ENCODE data around the gene SPATA31D4.

DNA sequence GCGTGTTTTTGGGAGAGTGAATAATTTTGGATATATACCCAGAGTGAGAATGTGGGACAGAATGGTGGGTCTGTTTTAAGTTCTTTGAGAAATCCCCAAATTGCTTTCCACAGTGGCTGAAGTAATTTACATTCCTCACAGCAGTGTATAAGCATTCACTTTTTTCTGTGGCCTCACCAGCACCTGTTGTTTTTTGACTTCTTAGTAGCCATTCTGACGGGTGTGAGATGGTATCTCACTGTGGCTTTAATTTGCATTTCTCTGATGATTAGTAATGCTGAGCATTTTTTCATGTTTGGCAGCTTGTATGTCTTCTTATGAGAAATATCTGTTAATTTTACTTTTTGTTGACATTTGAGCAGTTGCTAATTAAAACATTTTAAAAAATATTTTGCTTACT lies 51.0 kb downstream of the SPATA31D4 start:
- TF ChIP-seq, protein P1, sequence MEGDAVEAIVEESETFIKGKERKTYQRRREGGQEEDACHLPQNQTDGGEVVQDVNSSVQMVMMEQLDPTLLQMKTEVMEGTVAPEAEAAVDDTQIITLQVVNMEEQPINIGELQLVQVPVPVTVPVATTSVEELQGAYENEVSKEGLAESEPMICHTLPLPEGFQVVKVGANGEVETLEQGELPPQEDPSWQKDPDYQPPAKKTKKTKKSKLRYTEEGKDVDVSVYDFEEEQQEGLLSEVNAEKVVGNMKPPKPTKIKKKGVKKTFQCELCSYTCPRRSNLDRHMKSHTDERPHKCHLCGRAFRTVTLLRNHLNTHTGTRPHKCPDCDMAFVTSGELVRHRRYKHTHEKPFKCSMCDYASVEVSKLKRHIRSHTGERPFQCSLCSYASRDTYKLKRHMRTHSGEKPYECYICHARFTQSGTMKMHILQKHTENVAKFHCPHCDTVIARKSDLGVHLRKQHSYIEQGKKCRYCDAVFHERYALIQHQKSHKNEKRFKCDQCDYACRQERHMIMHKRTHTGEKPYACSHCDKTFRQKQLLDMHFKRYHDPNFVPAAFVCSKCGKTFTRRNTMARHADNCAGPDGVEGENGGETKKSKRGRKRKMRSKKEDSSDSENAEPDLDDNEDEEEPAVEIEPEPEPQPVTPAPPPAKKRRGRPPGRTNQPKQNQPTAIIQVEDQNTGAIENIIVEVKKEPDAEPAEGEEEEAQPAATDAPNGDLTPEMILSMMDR (conservative IDR thresholded peaks at IDR 0.05; ENCODE audit: low read length) = no peak
- TF ChIP-seq EZH2phosphoT487 (IDR thresholded peaks at IDR 0.05; ENCODE audit: borderline replicate concordance, low read depth, low read length) = no peak
